ENCODE measurements around the gene FAM151A.

Gene FAM151A

GRCh38 chr1:54575605-54576290 is 47.6 kb downstream of the FAM151A start:
- no peak overlapping the region for H3K23ac ChIP-seq (ENCODE audit: low read depth, low read length, poor library complexity)
- no peak overlapping the region for H2BK120ac ChIP-seq (ENCODE audit: low read depth, low read length)
- DNase-seq (ENCODE audit: low spot score), result no peak
- no peaks in the 10 kb centered on the region for H3K36me3 ChIP-seq (replicated peaks in 1 of 2; ENCODE audit: control insufficient read depth in 2 of 2, insufficient read depth in 2 of 2, low read length in 2 of 2)
- H2AFZ ChIP-seq (ENCODE audit: low read length), result no peak overlapping the region
- peak overlapping the region; percentile 56 for H3K18ac ChIP-seq (ENCODE audit: low read length)
- no peak overlapping the region for H3K14ac ChIP-seq (ENCODE audit: low read length)
- H3K27me3 ChIP-seq (ENCODE audit: control insufficient read depth in 3 of 3, insufficient read depth in 3 of 3, low read depth in 1 of 3, low read length in 3 of 3), result no peaks in the 10 kb centered on the region
- H3K4me3 ChIP-seq (ENCODE audit: low read length in 2 of 2), result no peak overlapping the region
- H3K9me3 ChIP-seq (replicated peaks in 1 of 2; ENCODE audit: control insufficient read depth in 2 of 2, insufficient read depth in 1 of 2, low read depth in 1 of 2, low read length in 2 of 2), result peaks cover 0 to 2% of the 10 kb centered on the region in 2 donors
- no peak overlapping the region for H3K4me2 ChIP-seq (ENCODE audit: insufficient read depth, low read length, poor library complexity, severe bottlenecking)
- no peak overlapping the region for H4K91ac ChIP-seq (ENCODE audit: low read depth, low read length, poor library complexity)
- peak overlapping the region; percentile 3 for H2AK5ac ChIP-seq (ENCODE audit: low read depth, low read length)
- no peak overlapping the region for H3K4ac ChIP-seq (ENCODE audit: low read length)
- no peak overlapping the region for H4K8ac ChIP-seq (ENCODE audit: low read depth, low read length)
- no peaks in the 10 kb centered on the region for H3K79me1 ChIP-seq (ENCODE audit: low read depth, low read length)
- peak overlapping the region; percentile 24 for H2BK12ac ChIP-seq (ENCODE audit: low read length)
- H2BK15ac ChIP-seq (ENCODE audit: low read length), result no peak overlapping the region
- H3K9ac ChIP-seq (ENCODE audit: low read depth, low read length, poor library complexity), result peak overlapping the region; percentile 57
- H3K27ac ChIP-seq (replicated peaks; ENCODE audit: low read length), result no peak overlapping the region
- peaks cover 14 to 33% of the 10 kb centered on the region in 2 donors for H3K4me1 ChIP-seq (ENCODE audit: control insufficient read depth in 2 of 2, insufficient read depth in 1 of 2, low read depth in 1 of 2, low read length in 2 of 2)
- no CpG with 5 or more reads among the region's 8 CpGs for WGBS, 2 donors (ENCODE audit: extremely low coverage in 2 of 2, insufficient read length in 2 of 2, insufficient replicate concordance in 1 of 2)
- no peak overlapping the region for H2BK5ac ChIP-seq (ENCODE audit: low read length)

GRCh38 chr1:54575161-54575560 is 48.2 kb downstream of the FAM151A start:
- DNase-seq (ENCODE audit: low spot score), result no peak
- H3K27me3 ChIP-seq (ENCODE audit: control insufficient read depth in 3 of 3, insufficient read depth in 3 of 3, low read depth in 1 of 3, low read length in 3 of 3), result no peaks in the 10 kb centered on the region

GRCh38 chr1:54574158-54574778 is 49.1 kb downstream of the FAM151A start:
- Histone ChIP-seq H3K36me3 (replicated peaks in 1 of 2; ENCODE audit: control insufficient read depth in 2 of 2, insufficient read depth in 2 of 2, low read length in 2 of 2) (no peaks in the 10 kb centered on the region), H3K9me3 (replicated peaks in 1 of 2; ENCODE audit: control insufficient read depth in 2 of 2, insufficient read depth in 1 of 2, low read depth in 1 of 2, low read length in 2 of 2) (peaks cover 0 to 2% of the 10 kb centered on the region in 2 donors), H3K79me1 (ENCODE audit: low read depth, low read length) (no peaks in the 10 kb centered on the region), H4K8ac (ENCODE audit: low read depth, low read length) (no peak overlapping the region), H4K91ac (ENCODE audit: low read depth, low read length, poor library complexity) (no peak overlapping the region), H3K27me3 (ENCODE audit: control insufficient read depth in 3 of 3, insufficient read depth in 3 of 3, low read depth in 1 of 3, low read length in 3 of 3) (no peaks in the 10 kb centered on the region), H2BK15ac (ENCODE audit: low read length) (no peak overlapping the region), H2BK12ac (ENCODE audit: low read length) (no peak overlapping the region), H2AK5ac (ENCODE audit: low read depth, low read length) (no peak overlapping the region), H3K4me3 (ENCODE audit: low read length in 2 of 2) (no peak overlapping the region), H2AFZ (ENCODE audit: low read length) (no peak overlapping the region), H3K4me2 (ENCODE audit: insufficient read depth, low read length, poor library complexity, severe bottlenecking) (no peak overlapping the region), H3K27ac (replicated peaks; ENCODE audit: low read length) (no peak overlapping the region), H3K23ac (ENCODE audit: low read depth, low read length, poor library complexity) (no peak overlapping the region), H3K18ac (ENCODE audit: low read length) (no peak overlapping the region), H3K14ac (ENCODE audit: low read length) (no peak overlapping the region), H3K4ac (ENCODE audit: low read length) (no peak overlapping the region), H2BK120ac (ENCODE audit: low read depth, low read length) (no peak overlapping the region), H3K4me1 (ENCODE audit: control insufficient read depth in 2 of 2, insufficient read depth in 1 of 2, low read depth in 1 of 2, low read length in 2 of 2) (peaks cover 14 to 27% of the 10 kb centered on the region in 2 donors), H2BK5ac (ENCODE audit: low read length) (no peak overlapping the region), H3K9ac (ENCODE audit: low read depth, low read length, poor library complexity) (no peak overlapping the region)
- no CpG with 5 or more reads among the region's 12 CpGs for WGBS, 2 donors (ENCODE audit: extremely low coverage in 2 of 2, insufficient read length in 2 of 2, insufficient replicate concordance in 1 of 2)
- no peak for DNase-seq (ENCODE audit: low spot score)

More at GRCh38 chr1:54575161-54575560, 48.2 kb downstream of the FAM151A start:
- no peak overlapping the region for H3K27ac ChIP-seq (replicated peaks; ENCODE audit: low read length)
- no peak overlapping the region for H4K91ac ChIP-seq (ENCODE audit: low read depth, low read length, poor library complexity)
- peaks cover 0 to 2% of the 10 kb centered on the region in 2 donors for H3K9me3 ChIP-seq (replicated peaks in 1 of 2; ENCODE audit: control insufficient read depth in 2 of 2, insufficient read depth in 1 of 2, low read depth in 1 of 2, low read length in 2 of 2)
- H3K4me3 ChIP-seq (ENCODE audit: low read length in 2 of 2), result no peak overlapping the region
- H3K79me1 ChIP-seq (ENCODE audit: low read depth, low read length), result no peaks in the 10 kb centered on the region
- no peak overlapping the region for H2BK5ac ChIP-seq (ENCODE audit: low read length)
- no peak overlapping the region for H3K9ac ChIP-seq (ENCODE audit: low read depth, low read length, poor library complexity)
- H3K18ac ChIP-seq (ENCODE audit: low read length), result no peak overlapping the region
- H4K8ac ChIP-seq (ENCODE audit: low read depth, low read length), result no peak overlapping the region
- no CpG with 5 or more reads among the region's 3 CpGs for WGBS, 2 donors (ENCODE audit: extremely low coverage in 2 of 2, insufficient read length in 2 of 2, insufficient replicate concordance in 1 of 2)
- no peak overlapping the region for H2BK12ac ChIP-seq (ENCODE audit: low read length)
- H3K36me3 ChIP-seq (replicated peaks in 1 of 2; ENCODE audit: control insufficient read depth in 2 of 2, insufficient read depth in 2 of 2, low read length in 2 of 2), result no peaks in the 10 kb centered on the region
- H3K4me2 ChIP-seq (ENCODE audit: insufficient read depth, low read length, poor library complexity, severe bottlenecking), result no peak overlapping the region
- H3K4me1 ChIP-seq (ENCODE audit: control insufficient read depth in 2 of 2, insufficient read depth in 1 of 2, low read depth in 1 of 2, low read length in 2 of 2), result peaks cover 14 to 33% of the 10 kb centered on the region in 2 donors
- H2BK120ac ChIP-seq (ENCODE audit: low read depth, low read length), result no peak overlapping the region
- no peak overlapping the region for H3K23ac ChIP-seq (ENCODE audit: low read depth, low read length, poor library complexity)
- H2AK5ac ChIP-seq (ENCODE audit: low read depth, low read length), result no peak overlapping the region
- H2AFZ ChIP-seq (ENCODE audit: low read length), result no peak overlapping the region
- no peak overlapping the region for H3K4ac ChIP-seq (ENCODE audit: low read length)
- H3K14ac ChIP-seq (ENCODE audit: low read length), result no peak overlapping the region
- no peak overlapping the region for H2BK15ac ChIP-seq (ENCODE audit: low read length)

- no peak for DNase-seq (ENCODE audit: low spot score)
- Histone ChIP-seq H2BK15ac (ENCODE audit: low read length) (peak overlapping the region; percentile 38), H2AK5ac (ENCODE audit: low read depth, low read length) (peak overlapping the region; percentile 48), H2AFZ (ENCODE audit: low read length) (peak overlapping the region; percentile 89), H3K14ac (ENCODE audit: low read length) (peak overlapping the region; percentile 59), H3K36me3 (replicated peaks in 1 of 2; ENCODE audit: control insufficient read depth in 2 of 2, insufficient read depth in 2 of 2, low read length in 2 of 2) (no peaks in the 10 kb centered on the region), H3K4me1 (ENCODE audit: control insufficient read depth in 2 of 2, insufficient read depth in 1 of 2, low read depth in 1 of 2, low read length in 2 of 2) (peaks cover 14 to 26% of the 10 kb centered on the region in 2 donors), H3K27me3 (ENCODE audit: control insufficient read depth in 3 of 3, insufficient read depth in 3 of 3, low read depth in 1 of 3, low read length in 3 of 3) (no peaks in the 10 kb centered on the region), H3K9ac (ENCODE audit: low read depth, low read length, poor library complexity) (peak overlapping the region; percentile 13), H2BK120ac (ENCODE audit: low read depth, low read length) (peak overlapping the region; percentile 83), H4K91ac (ENCODE audit: low read depth, low read length, poor library complexity) (no peak overlapping the region), H3K4me3 (ENCODE audit: low read length in 2 of 2) (no peak overlapping the region), H3K4me2 (ENCODE audit: insufficient read depth, low read length, poor library complexity, severe bottlenecking) (peak overlapping the region; percentile 31), H2BK5ac (ENCODE audit: low read length) (peak overlapping the region; percentile 78), H3K23ac (ENCODE audit: low read depth, low read length, poor library complexity) (no peak overlapping the region), H3K18ac (ENCODE audit: low read length) (peak overlapping the region; percentile 91), H3K27ac (replicated peaks; ENCODE audit: low read length) (no peak overlapping the region), H3K4ac (ENCODE audit: low read length) (peak overlapping the region; percentile 77), H4K8ac (ENCODE audit: low read depth, low read length) (no peak overlapping the region), H2BK12ac (ENCODE audit: low read length) (no peak overlapping the region), H3K79me1 (ENCODE audit: low read depth, low read length) (no peaks in the 10 kb centered on the region), H3K9me3 (replicated peaks in 1 of 2; ENCODE audit: control insufficient read depth in 2 of 2, insufficient read depth in 1 of 2, low read depth in 1 of 2, low read length in 2 of 2) (no peaks in the 10 kb centered on the region)
- WGBS, 2 donors (ENCODE audit: extremely low coverage in 2 of 2, insufficient read length in 2 of 2, insufficient replicate concordance in 1 of 2), result no CpG with 5 or more reads among the region's 3 CpGs
Measured at GRCh38 chr1:54572542-54572850, 50.8 kb downstream of the FAM151A start.
